Measurements from ENCODE around the gene SLC26A8.

DNA sequence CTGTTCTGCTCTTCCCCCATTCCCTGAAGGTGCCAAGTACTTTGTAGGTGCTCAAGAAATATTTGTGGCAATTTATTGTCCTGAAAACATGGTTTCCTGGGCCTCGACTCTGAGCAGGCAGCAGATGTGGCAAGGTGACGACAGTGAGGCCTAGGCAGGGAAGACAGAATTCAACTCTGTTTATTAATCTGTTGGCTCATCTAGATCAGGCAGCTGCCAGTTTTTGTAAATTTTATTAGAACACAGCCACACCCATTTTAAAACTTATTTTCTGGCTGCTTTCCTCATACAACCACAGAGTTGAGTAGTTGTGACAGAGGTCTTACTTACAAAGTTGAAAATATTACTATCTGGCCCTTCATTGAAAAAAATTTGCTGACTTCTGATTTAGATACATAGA, 27.7 kb upstream of the SLC26A8 start:
- TF ChIP-seq TAF1 (IDR thresholded peaks at IDR 0.05; ENCODE audit: borderline replicate concordance, low read depth, low read length) (no peak), POLR2A (IDR thresholded peaks at IDR 0.05; ENCODE audit: low read depth, low read length) (no peak)
